ENCODE measurements around the gene NR1H3. TPM values are rescaled to one million over a fixed set of nuclear protein-coding genes. Genes with fewer than 3 reads are reported as not detected.
A peak's percentile ranks its signal among the peaks of the same experiment; 100 is the strongest.

Gene NR1H3
- total RNA-seq, 2 donors from 2014 or later, result 6.3 to 8.9 TPM

DNA sequence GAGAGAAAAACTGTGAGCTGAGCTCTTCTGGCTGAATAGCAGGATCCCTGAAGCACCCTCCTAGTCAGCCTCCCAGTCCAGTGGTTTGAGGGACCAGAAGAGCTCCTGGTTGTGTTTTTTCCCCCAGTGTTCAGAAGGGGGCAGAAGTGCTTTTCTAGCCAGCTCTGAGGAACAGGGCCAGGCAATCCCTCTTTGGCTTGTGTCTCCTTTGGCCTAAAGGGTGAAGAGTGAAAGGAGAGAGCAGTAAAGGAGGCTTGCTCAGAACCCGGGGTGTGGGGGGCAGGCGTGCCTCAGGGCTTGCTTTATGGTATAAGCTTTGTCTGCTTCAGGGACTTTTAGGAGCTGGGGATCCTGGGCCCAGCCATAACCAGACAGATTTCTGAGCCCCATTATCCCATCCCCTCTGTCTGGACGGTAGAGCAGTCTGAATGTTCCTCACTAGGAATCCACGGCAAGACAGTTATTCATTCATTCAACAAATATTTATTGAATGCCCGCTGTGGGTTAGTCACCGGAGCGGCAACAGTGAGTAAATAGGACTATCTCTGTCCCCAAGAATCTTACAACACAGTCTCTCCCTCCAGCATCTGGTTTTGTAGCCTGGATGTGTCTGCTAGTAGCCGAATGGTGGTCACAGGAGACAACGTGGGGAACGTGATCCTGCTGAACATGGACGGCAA is 23.7 kb upstream of the NR1H3 start:
- H3K27ac Mint-ChIP-seq, result peak overlapping the region in 1 of 2 donors; percentile 33
- H3K36me3 Mint-ChIP-seq, result peaks cover 7% of the 10 kb centered on the region
- DNase-seq (ENCODE audit: low spot score) (no peak), ATAC-seq (no peak)
- H3K4me1 Mint-ChIP-seq (ENCODE audit: low read depth in 2 of 2), result peaks cover 14 to 16% of the 10 kb centered on the region in 2 donors
- H3K27me3 Mint-ChIP-seq, result no peaks in the 10 kb centered on the region
- H3K4me3 Mint-ChIP-seq, result no peak overlapping the region
- no peaks in the 10 kb centered on the region for H3K9me3 Mint-ChIP-seq

DNA sequence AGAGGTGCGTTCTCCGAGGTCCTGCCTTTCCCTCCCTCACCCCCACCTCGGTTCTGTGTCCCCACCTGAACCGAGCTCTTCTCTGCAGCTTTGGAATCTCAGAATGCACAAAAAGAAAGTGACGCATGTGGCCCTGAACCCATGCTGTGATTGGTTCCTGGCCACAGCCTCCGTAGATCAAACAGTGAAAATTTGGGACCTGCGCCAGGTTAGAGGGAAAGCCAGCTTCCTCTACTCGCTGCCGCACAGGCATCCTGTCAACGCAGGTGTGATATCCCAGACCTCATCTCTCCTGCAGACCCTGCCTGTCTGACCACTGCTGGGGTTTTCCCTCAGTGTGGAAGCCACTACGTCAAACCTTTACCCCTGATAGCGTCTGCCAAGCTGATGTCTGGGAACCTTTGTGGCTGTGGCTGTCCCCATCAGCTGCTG is 23.1 kb upstream of the NR1H3 start:
- peaks cover 13 to 16% of the 10 kb centered on the region in 2 donors for H3K4me1 Mint-ChIP-seq (ENCODE audit: low read depth in 2 of 2)
- no peak for DNase-seq (ENCODE audit: low spot score)
- H3K27ac Mint-ChIP-seq, result peak overlapping the region; percentile 33 to 56
- H3K36me3 Mint-ChIP-seq, result peaks cover 8% of the 10 kb centered on the region
- H3K27me3 Mint-ChIP-seq, result no peaks in the 10 kb centered on the region
- no peaks in the 10 kb centered on the region for H3K9me3 Mint-ChIP-seq
- no peak overlapping the region for H3K4me3 Mint-ChIP-seq
- ATAC-seq, result peak; percentile 28 to 36

DNA sequence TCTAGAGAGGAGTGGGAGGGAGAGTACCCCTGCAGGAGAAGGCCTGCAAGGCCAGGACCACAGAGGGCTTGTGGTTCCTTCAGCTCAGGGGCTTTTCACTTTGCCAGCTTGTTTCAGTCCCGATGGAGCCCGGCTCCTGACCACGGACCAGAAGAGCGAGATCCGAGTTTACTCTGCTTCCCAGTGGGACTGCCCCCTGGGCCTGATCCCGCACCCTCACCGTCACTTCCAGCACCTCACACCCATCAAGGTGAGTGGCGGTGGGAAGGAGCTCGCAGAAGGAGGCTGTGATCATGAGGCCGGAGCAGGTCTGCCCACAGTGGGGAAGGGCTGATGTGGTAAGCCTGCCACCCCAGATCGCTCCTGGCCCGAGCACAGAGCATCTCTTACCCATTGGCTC is 22.6 kb upstream of the NR1H3 start:
- ATAC-seq (no peak), DNase-seq (ENCODE audit: low spot score) (no peak)
- Mint-ChIP-seq H3K4me3 (no peak overlapping the region), H3K9me3 (no peaks in the 10 kb centered on the region), H3K4me1 (ENCODE audit: low read depth in 2 of 2) (peaks cover 16% of the 10 kb centered on the region in 2 donors), H3K27ac (peak overlapping the region; percentile 33 to 56), H3K27me3 (no peaks in the 10 kb centered on the region), H3K36me3 (peaks cover 11% of the 10 kb centered on the region)

DNA sequence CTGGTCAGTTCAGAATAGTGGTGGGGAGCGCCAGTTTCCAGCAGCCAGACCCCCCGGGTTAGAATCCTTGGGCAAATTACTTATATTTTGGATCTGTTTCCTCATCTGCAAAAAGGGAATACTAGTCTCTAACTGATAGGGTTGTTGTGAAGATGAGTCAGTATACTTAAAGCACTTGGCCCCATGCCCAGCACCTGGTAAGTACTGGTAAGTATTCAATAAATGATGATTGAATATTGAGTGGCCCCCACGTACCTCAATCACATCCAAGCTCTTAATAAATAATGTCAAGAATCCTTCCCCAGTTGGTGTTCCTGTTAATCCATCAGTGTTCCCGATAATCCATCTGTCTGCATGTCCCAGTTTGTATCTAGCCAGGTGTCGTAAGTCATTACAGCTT is 21.3 kb upstream of the NR1H3 start:
- peak overlapping the region in 1 of 2 donors; percentile 13 for H3K27ac Mint-ChIP-seq
- H3K27me3 Mint-ChIP-seq, result no peaks in the 10 kb centered on the region
- H3K9me3 Mint-ChIP-seq, result no peaks in the 10 kb centered on the region
- peaks cover 18 to 19% of the 10 kb centered on the region in 2 donors for H3K4me1 Mint-ChIP-seq (ENCODE audit: low read depth in 2 of 2)
- ATAC-seq, result no peak
- peaks cover 14% of the 10 kb centered on the region for H3K36me3 Mint-ChIP-seq
- no peak overlapping the region for H3K4me3 Mint-ChIP-seq
- no peak for DNase-seq (ENCODE audit: low spot score)

DNA sequence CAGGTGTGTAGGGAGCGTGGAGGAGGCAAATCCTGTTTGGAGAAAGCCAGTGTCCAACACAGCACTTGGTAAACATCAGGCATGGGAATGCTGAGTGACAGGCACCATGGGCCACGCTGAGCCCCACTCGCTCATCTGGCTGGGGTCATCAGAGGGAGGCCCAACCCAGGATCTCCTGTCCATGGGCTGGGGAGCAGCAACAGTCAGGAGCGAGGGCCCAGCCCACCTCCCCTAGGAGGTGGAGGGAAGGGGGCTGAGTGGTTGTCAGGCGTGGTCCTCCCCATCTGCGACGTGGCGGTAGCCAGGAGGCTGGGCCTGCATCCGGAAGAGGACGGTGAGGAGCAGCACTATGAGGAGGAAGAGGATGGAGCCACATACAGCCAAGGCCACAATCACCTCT is 17.9 kb upstream of the NR1H3 start:
- no peak for ATAC-seq

DNA sequence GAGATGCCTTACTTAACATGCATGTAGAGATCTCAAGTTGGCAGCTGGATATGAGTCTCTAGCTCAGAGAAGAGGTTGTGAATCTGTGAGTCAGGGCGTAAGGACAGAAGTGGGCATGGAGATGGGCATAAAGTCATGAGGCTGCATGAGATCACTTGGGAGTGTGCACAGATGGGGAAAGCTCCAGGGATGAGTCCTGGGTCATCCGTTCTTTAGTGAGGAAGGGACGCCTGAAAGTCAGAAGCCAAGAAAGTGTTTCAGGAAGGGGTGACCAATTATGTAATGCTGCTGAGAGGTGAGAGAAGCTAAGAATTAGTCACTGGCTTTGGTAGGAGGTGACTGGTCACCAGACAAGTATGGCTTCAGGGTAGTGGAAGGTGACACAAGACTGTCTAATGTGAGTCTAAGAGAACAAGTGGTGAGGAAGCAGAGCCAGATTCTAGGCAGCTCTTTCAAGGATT is 15.9 kb upstream of the NR1H3 start:
- Mint-ChIP-seq H3K4me1 (ENCODE audit: low read depth in 2 of 2) (peaks cover 13 to 35% of the 10 kb centered on the region in 2 donors), H3K4me3 (no peak overlapping the region), H3K27me3 (no peaks in the 10 kb centered on the region), H3K27ac (peak overlapping the region; percentile 36), H3K9me3 (no peaks in the 10 kb centered on the region), H3K36me3 (peaks cover 18% of the 10 kb centered on the region)
- DNase-seq (ENCODE audit: low spot score), result no peak
- peak; percentile 59 to 66 for ATAC-seq

More for the DNA sequence above, 17.9 kb upstream of the NR1H3 start:
- no peak overlapping the region for H3K4me3 Mint-ChIP-seq
- DNase-seq (ENCODE audit: low spot score), result no peak
- H3K9me3 Mint-ChIP-seq, result no peaks in the 10 kb centered on the region
- H3K27ac Mint-ChIP-seq, result no peak overlapping the region
- H3K36me3 Mint-ChIP-seq, result peaks cover 22% of the 10 kb centered on the region
- peaks cover 23 to 33% of the 10 kb centered on the region in 2 donors for H3K4me1 Mint-ChIP-seq (ENCODE audit: low read depth in 2 of 2)
- no peaks in the 10 kb centered on the region for H3K27me3 Mint-ChIP-seq

DNA sequence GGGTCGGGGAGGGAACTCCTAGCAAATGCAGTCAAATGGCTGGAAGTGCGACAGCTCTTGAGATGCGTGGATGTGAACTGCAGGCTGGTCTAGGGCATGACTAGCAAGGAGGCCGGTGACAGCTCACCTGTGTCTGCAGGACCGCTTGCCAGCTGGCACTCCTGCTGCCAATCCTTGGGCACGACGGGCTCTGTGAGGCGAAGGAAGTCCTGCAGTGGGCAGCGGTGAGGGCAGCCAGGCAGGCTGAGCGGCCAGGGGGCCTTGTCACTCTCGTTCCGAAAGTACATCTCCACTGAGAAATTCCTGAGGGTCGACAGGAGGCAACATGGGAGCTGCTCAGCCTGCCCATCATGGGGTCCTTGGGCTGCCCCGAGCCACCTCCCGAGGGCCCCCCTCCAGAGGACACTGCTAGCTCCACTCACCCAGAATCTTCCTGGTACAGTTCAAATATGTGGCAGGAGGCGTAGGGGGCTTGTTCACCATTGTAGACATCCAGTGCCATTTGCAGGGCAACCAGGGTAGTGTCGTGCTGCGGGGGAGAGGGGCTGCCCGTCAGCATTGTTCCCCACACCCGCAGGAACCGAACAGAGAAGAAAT is 15.1 kb upstream of the NR1H3 start:
- Mint-ChIP-seq H3K27ac (peak overlapping the region; percentile 5 to 36), H3K27me3 (no peaks in the 10 kb centered on the region), H3K9me3 (no peaks in the 10 kb centered on the region), H3K4me1 (ENCODE audit: low read depth in 2 of 2) (peaks cover 13 to 35% of the 10 kb centered on the region in 2 donors), H3K36me3 (peaks cover 16% of the 10 kb centered on the region), H3K4me3 (no peak overlapping the region)
- no peak for ATAC-seq
- DNase-seq (ENCODE audit: low spot score), result no peak

DNA sequence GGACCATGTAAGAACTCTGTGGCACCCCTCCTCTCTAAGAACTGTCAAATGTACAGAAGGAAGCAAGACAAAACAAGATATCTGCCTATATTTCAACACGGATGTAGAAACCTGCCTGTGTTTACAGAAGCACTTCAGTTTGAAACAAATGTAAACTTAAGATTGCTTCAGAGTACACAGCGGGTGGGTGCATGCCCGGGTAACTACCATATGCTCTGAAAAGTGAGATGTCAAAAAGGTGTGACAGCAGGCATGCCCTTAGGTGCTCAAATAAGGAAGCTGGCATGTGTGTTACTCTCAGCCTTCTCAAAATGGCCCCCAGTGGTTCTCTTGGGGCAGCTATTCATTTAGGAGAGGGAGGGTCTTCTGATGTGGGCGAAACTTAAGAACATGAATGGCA is 14.3 kb upstream of the NR1H3 start:
- Mint-ChIP-seq H3K4me3 (no peak overlapping the region), H3K27ac (peak overlapping the region in 1 of 2 donors; percentile 68), H3K27me3 (no peaks in the 10 kb centered on the region), H3K9me3 (no peaks in the 10 kb centered on the region), H3K4me1 (ENCODE audit: low read depth in 2 of 2) (peaks cover 19 to 41% of the 10 kb centered on the region in 2 donors), H3K36me3 (peaks cover 16% of the 10 kb centered on the region)
- DNase-seq (ENCODE audit: low spot score) (no peak), ATAC-seq (no peak)

DNA sequence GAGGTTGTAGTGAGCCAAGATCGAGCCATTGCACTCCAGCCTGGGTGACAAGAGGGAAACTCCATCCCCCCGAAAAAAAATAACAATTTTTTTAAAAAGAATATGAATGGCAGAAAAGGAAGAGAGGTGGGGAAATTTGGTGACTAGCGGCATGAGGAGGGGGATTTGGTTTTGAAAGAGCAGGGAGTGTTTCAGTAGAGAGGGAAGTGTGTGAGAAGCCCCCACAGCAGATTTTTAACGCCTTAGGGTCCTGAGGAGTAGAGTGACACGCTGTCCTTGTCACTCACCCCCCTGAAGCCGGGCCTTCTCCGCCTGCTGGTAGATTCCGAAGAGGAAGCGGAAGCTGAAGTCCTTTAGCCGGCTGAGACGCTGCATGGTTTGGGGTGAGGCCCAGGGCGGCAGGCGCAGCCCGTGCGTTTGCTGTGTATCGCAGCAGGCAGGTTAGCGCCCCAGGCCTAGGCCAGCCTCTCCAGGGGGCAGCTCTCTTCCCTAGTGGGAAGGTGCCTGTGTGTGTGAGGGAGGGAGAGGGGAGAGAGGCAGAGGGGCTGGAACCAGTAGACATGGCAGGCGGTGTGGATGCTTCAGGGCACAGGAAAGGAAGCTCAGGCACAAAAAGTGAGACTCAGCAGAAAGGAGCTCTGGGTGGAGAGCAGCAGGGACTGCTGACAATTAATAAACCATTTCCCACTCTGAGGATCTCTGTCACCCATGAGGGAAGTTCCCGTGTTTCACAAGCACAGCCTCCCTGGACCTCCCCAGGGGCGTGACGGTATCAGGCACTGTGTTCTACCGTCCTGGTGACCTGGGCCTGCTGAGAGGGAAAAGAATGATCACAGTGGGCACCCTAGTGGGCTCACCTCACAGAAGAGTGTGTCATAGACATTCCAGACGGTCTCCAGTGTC is 13.1 kb upstream of the NR1H3 start:
- Mint-ChIP-seq H3K27me3 (no peaks in the 10 kb centered on the region), H3K9me3 (no peaks in the 10 kb centered on the region), H3K4me3 (no peak overlapping the region), H3K4me1 (ENCODE audit: low read depth in 2 of 2) (peaks cover 28 to 45% of the 10 kb centered on the region in 2 donors), H3K36me3 (peaks cover 14% of the 10 kb centered on the region), H3K27ac (peak overlapping the region in 1 of 2 donors; percentile 53)
- ATAC-seq (no peak), DNase-seq (ENCODE audit: low spot score) (no peak)

DNA sequence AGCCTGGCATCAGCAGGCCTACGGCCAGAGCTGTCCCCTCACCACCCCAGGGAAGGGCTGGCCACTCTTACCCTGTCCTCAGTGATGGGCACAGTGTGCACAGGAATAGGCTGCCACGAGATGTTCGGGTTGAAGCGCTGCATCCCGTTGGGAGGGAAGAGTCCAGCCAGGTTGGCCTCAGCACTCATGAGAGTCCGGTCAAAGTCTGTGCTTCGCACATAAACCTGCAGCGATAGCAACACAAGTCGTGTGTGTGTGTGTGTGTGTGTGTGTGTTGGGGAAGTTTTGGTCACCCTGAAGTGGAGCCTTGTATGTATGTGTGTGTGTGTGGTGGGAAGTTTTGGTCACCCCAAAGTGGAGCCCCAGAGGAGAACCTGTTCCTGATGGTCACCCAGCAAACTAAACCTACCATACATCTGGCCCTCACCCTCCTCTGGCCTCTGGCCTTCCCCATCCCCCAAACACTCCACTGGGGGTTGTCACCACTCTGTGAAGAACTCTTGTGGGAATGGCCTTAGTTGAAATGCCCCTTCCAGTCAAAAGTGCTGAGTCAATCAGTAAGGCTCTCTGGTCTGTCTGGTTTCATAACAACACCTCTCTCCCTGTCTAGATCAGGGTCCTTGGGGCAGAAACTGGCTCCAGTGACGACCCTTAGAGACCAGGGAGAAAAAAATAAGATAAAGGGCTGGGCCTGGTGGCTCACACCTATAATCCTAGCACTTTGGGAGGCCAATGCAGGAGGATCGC is 12.0 kb upstream of the NR1H3 start:
- Mint-ChIP-seq H3K9me3 (no peaks in the 10 kb centered on the region), H3K4me1 (ENCODE audit: low read depth in 2 of 2) (peaks cover 28 to 42% of the 10 kb centered on the region in 2 donors), H3K36me3 (peaks cover 11% of the 10 kb centered on the region), H3K27ac (peak overlapping the region in 1 of 2 donors; percentile 53), H3K4me3 (no peak overlapping the region), H3K27me3 (no peaks in the 10 kb centered on the region)
- DNase-seq (ENCODE audit: low spot score) (no peak), ATAC-seq (no peak)

DNA sequence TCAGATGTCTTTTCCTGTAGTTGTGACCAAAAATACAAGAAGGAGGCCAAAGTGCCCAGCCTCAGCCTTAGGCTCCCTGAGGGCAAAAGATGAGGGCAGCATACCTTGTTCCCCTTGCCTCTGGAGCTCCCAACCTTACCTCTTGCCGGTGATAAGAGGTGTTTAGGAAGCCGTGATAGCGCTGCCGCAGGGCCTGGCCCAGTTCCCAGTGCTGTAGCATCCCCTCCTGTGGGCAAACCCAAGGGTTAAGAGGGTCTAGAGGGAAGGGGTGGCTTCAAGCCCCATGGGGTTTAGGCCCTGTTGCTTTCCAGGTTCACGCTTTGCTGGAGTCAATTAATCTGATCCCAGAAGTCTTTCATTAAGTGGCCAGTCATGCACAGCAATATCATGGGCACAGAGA is 10.3 kb upstream of the NR1H3 start:
- no peaks in the 10 kb centered on the region for H3K27me3 Mint-ChIP-seq
- H3K4me3 Mint-ChIP-seq, result peak overlapping the region; percentile 96
- peak overlapping the region; percentile 94 to 99 for H3K27ac Mint-ChIP-seq
- DNase-seq (ENCODE audit: low spot score) (no peak), ATAC-seq (no peak)
- H3K9me3 Mint-ChIP-seq, result no peaks in the 10 kb centered on the region
- H3K4me1 Mint-ChIP-seq (ENCODE audit: low read depth in 2 of 2), result peaks cover 18 to 30% of the 10 kb centered on the region in 2 donors
- no peaks in the 10 kb centered on the region for H3K36me3 Mint-ChIP-seq

DNA sequence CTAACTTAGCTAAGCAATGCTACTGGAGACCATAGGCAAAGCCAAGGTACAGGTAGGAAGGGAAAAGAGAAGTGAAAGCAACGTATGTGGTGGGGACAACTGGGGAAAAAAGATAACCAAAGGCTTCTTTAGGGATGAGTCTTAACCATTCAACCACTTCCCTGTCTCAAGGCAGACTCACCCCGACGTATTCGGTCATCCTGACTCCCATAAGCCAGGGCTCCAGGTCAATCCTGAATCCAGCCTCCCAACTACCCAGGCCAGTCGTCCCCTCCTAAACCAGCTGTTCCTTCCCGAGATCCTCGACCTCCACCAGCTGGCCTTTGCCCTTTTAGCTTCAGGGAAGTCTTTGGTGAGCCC is 9.5 kb upstream of the NR1H3 start:
- ATAC-seq, result peak; percentile 42 to 48
- peak overlapping the region; percentile 96 for H3K4me3 Mint-ChIP-seq
- H3K27ac Mint-ChIP-seq, result peak overlapping the region; percentile 94 to 99
- no peaks in the 10 kb centered on the region for H3K27me3 Mint-ChIP-seq
- H3K9me3 Mint-ChIP-seq, result no peaks in the 10 kb centered on the region
- H3K36me3 Mint-ChIP-seq, result no peaks in the 10 kb centered on the region
- H3K4me1 Mint-ChIP-seq (ENCODE audit: low read depth in 2 of 2), result peaks cover 18 to 29% of the 10 kb centered on the region in 2 donors
- DNase-seq (ENCODE audit: low spot score), result no peak

DNA sequence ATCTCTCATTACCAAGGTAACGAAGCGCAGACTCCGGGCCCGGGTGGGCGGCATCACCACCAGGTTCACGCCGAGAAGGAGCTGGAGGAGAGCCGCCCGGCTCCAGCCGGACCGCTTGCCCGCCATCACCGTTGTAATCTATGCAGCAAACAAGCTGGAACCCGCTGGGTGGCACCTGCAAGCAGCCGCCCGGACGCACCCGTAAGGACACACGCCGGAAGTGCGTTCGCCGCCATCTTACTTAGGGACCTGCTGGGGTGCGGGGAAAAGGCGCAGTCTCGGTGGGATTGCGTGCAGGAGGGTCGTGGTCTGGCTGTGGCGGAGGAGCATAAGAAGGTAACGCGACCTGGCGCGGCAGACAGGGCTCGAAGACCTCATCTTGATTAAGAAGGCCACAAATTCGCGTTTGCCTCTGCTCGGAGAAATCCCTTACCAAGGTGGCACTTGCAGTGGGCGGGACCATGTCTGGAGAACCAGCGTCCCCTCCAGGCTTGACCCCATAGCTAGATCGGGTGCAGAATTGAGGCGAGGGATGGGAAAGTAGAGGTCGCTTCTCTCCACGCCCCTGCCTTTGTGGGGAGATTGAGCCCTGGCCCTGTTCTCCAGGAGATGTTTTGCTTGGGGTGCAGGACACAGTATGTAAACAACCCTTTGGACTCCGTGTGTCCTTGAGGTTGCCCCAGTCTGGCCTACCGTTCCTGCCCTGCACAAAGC is 9.0 kb upstream of the NR1H3 start, which contains the start of gene ACP2:
ACP2 (minus strand) TSS at position 151 of the 714 bp plus-strand sequence; CDS start at position 126, 25 bp downstream.
- no peaks in the 10 kb centered on the region for H3K36me3 Mint-ChIP-seq
- H3K9me3 Mint-ChIP-seq, result no peaks in the 10 kb centered on the region
- peaks cover 18 to 28% of the 10 kb centered on the region in 2 donors for H3K4me1 Mint-ChIP-seq (ENCODE audit: low read depth in 2 of 2)
- ATAC-seq (peak; percentile 98), DNase-seq (ENCODE audit: low spot score) (peak; percentile 87)
- H3K4me3 Mint-ChIP-seq, result peak within 1 kb of the TSS; percentile 96
- H3K27ac Mint-ChIP-seq, result peak within 1 kb of the TSS; percentile 94 to 99
- H3K27me3 Mint-ChIP-seq, result no peaks in the 10 kb centered on the region

All from natural killer cell treated with Interleukin-12 subunit alpha and Interleukin-12 subunit beta and Interleukin-15 and Interleukin-18, amount 100 ng/mL, for 72 hours (primary cell).